ENCODE data around the gene PI4KA. TPM values are rescaled to one million over a fixed set of nuclear protein-coding genes. Genes with fewer than 3 reads are reported as not detected.

The PI4KA gene
- total RNA-seq, 1 experiment from 2014 or later: 65.8 TPM

GRCh38 chr22:20810645-20811044 lies 48.0 kb downstream of the PI4KA start:
- no peak overlapping the region for H3K56ac ChIP-seq (ENCODE audit: insufficient read length, low read depth, low read length)
- H3T11ph ChIP-seq (ENCODE audit: low read length): no peak overlapping the region
- no peak for TF ChIP-seq CTCF (conservative IDR thresholded peaks at IDR 0.05)
- no peak overlapping the region for H3K14ac ChIP-seq (ENCODE audit: insufficient read depth, low read length)
- no peaks in the 10 kb centered on the region for H3K27me3 ChIP-seq (ENCODE audit: insufficient read depth, low read length)
- H3K18ac ChIP-seq (ENCODE audit: insufficient read length, low read depth, low read length): no peak overlapping the region
- no peaks in the 10 kb centered on the region for H3K9me3 ChIP-seq (ENCODE audit: control insufficient read depth, low read depth, low read length)
- no peaks in the 10 kb centered on the region for H3K4me1 ChIP-seq (ENCODE audit: insufficient read depth, low read length)
- H2BK20ac ChIP-seq (ENCODE audit: low read depth, low read length, poor library complexity, severe bottlenecking): no peak overlapping the region
- Mint-ChIP-seq H3K27ac (no peak overlapping the region), H3K9me3 (no peaks in the 10 kb centered on the region), H3K36me3 (ENCODE audit: insufficient read depth in 1 of 3, low read depth in 3 of 3) (peaks cover 9 to 59% (median 32%) of the 10 kb centered on the region in 3 experiments; a peak in 6 of 7 replicates), H3K4me3 (no peak overlapping the region), H3K4me1 (peaks cover 4 to 5% of the 10 kb centered on the region in 2 experiments; a peak in 3 of 4 replicates), H3K27me3 (ENCODE audit: low read depth) (no peaks in the 10 kb centered on the region)
- H4K91ac ChIP-seq (ENCODE audit: insufficient read length, low read depth, low read length): no peak overlapping the region
- H3K9ac ChIP-seq (ENCODE audit: extremely low read depth, insufficient read length, low read length): no peak overlapping the region
- H3K79me1 ChIP-seq (ENCODE audit: insufficient read depth, low read depth, low read length, poor library complexity, severe bottlenecking): no peaks in the 10 kb centered on the region
- H3K23ac ChIP-seq (ENCODE audit: insufficient read length, low read depth, low read length): no peak overlapping the region
- no peak overlapping the region for H2BK5ac ChIP-seq (ENCODE audit: insufficient read length, low read length)
- H3K23me2 ChIP-seq (ENCODE audit: insufficient read length, low read depth, low read length, poor library complexity, severe bottlenecking): no peaks in the 10 kb centered on the region
- H4K20me1 ChIP-seq (ENCODE audit: control insufficient read depth, insufficient read depth, insufficient read length): no peaks in the 10 kb centered on the region
- no peaks in the 10 kb centered on the region for H3K79me2 ChIP-seq (ENCODE audit: insufficient read depth, low read length)
- no peak overlapping the region for H3K4me2 ChIP-seq (ENCODE audit: insufficient read depth, insufficient read length, low read length)
- H2AFZ ChIP-seq (ENCODE audit: low read length): no peak overlapping the region
- DNase-seq: no peak
- H3K4ac ChIP-seq (ENCODE audit: low read depth, low read length): no peak overlapping the region
- H2BK120ac ChIP-seq (ENCODE audit: low read depth, low read length, poor library complexity, severe bottlenecking): no peak overlapping the region
- no peak overlapping the region for H2BK12ac ChIP-seq (ENCODE audit: insufficient read length, low read depth, low read length)
- WGBS (ENCODE audit: extremely low coverage, insufficient read length, low lambda C conversion rate): no CpG with 5 or more reads among the region's 9 CpGs
- H4K8ac ChIP-seq (replicated peaks; ENCODE audit: insufficient read length, low read depth, low read length): no peak overlapping the region
- no peak overlapping the region for H4K5ac ChIP-seq (ENCODE audit: insufficient read length, low read depth, low read length)
- H2AK5ac ChIP-seq (ENCODE audit: insufficient read length, low read length): no peak overlapping the region
- no peak overlapping the region for H2BK15ac ChIP-seq (ENCODE audit: low read depth, low read length)
- H3K27ac ChIP-seq (ENCODE audit: insufficient read length, low read depth, low read length): no peak overlapping the region
